Measurements from ENCODE around the gene GALNT10.

GRCh38 chr5:154456540-154456939 is 266.0 kb downstream of the GALNT10 start:
- TF ChIP-seq FOXA1 (IDR thresholded peaks at IDR 0.05) (no peak), ZNF384 (IDR thresholded peaks at IDR 0.05) (no peak), ELF4 (IDR thresholded peaks at IDR 0.05) (no peak), SP1 (IDR thresholded peaks at IDR 0.05) (no peak), NFRKB (IDR thresholded peaks at IDR 0.05) (no peak), BHLHE40 (IDR thresholded peaks at IDR 0.05; ENCODE audit: borderline replicate concordance) (no peak)
